HG03342 (cell line): ENCODE results near the gene TSTD2.
"Not testable (repeated sequence)": the region's sequence is repeated elsewhere in the genome, so short reads cannot be mapped to it uniquely, and the experiment has no call there.

ENCODE experiments used
- ATAC-seq: cut with Tn5 transposase; IDR thresholded peaks from one replicate; pipeline ENCODE4 v1.9.1; 2021; ENCODE audit warnings: mild to moderate bottlenecking, moderate library complexity; ENCODE audit not compliant: unreplicated experiment

TSTD2 gene

DNA sequence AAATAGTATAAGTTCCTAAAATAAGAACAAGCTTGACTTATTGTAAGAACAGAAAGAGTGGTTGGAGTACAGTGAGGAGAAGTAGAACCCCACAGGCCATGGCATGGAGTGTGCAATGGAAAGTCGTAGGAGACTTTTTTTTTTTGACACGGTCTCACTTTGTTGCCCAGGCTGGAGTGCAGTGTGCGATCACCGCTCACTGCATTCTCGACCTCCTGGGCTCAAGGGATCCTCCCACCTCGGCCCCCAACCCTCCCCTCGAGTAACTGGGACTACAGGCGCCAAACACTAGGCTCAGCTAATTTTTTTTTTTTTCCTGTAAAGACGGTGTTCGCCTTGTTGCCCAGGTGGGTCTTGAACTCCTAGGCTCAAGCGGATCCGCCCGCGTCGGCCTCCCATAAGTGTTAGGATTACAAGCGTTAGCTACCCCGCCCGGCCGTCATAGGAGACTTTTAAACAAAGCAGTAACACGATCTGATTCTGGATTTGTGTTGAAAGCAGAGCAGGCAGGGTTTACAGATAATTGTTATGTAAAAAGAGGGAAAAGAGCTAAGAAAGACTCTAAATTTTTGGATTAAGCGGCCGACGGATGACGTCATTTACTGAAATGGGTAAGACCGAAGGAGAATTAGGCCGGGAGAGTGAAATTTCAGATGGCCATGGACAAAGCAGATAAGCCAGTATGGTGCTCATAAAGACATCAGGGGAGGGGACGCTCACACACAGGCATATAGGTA is 752 bp downstream of the TSTD2 start:
- ATAC-seq, result no peak

DNA sequence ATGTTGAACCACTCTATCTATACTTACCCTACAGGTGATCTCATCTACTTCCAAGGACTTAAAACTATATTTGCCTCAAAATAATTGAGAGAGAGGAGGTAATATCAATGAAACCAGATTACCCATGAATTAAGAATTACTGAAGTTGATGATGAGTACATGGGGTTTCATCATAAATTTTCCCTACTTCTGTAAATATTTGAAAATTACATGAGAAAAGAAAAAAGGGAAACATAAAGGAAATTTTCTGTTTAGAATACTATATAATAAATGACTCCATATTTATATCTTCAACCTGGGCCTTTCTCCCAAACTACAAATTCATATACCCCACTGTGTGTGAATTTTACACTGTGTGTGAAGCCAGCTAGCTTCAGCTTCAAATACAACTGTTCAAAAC is 2.6 kb downstream of the TSTD2 start:
- ATAC-seq, result no peak

DNA sequence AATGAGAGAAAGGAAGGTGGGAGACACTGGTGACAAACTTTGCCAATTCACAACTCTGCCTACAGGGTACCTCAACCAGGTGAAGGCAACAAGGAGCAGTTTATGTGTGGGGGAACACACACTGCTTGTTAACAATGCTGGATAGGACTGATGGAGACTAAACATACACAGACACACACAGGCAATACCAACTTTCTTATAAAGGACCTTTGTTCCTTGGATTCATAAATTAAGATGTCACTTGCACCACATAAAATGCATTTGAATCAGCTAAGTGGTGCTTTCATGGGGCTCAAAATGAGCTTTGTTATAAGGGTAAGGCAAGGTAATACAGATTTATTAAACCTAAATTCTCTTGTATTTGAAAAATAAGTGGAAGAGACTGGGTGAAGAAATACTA is 4.0 kb downstream of the TSTD2 start:
- ATAC-seq, result no peak

DNA sequence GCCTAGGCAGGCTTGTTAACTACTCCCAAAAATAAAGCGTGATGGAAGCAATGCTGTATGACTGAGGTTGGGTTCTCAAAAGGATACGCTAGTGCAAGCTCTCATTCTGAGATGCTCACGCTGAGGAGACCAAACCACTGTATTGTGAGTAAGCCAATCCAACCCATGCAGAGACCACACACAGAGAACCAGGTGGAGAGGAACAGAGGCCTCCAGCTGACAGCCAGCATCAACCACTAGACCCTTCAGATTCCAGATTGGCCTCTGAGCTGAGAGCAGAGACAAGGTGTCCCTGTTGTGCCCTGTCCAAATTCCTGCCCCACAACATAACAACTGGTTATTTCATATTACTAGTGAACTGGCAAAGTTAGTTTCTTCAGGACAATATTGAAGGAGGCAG is 4.5 kb downstream of the TSTD2 start:
- no peak for ATAC-seq

DNA sequence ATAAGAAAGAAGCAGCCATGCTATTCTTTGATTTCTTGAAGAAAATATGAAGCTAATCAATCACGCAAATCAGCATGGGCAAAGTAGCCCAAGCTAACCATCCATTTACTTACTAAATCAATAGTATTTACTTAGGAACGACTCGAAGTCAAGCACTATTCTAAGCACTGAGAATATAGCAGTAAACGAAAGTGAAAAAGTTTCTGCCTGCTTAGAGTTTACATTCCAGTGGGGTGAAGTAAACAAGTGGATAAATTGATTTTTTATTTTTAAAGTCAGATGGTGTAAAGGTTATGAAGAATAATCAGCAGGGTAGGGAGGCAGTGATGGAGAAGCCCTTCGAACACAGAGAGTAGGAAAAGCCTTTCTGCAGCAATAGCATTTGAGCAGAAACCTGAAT is 5.5 kb downstream of the TSTD2 start:
- ATAC-seq, result no peak

DNA sequence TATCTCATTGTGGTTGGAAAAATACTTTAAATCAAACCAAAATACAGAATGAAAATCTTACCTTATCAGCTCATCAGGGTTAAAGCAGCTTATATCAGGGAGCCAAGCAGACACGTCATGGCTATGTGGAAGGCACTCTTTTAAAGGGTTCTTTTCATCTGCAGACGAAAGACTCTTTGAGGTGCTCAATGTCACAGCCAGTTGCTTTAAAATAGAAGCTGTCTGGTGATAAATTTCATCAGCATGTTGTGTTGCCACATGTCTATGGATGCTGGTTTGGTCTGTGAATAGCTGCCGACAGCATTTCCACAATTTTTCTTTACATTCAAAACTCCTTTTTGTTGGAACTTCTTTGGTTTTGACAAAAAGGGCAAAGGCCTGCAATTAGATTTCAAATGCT is 7.5 kb downstream of the TSTD2 start:
- ATAC-seq, result no peak

DNA sequence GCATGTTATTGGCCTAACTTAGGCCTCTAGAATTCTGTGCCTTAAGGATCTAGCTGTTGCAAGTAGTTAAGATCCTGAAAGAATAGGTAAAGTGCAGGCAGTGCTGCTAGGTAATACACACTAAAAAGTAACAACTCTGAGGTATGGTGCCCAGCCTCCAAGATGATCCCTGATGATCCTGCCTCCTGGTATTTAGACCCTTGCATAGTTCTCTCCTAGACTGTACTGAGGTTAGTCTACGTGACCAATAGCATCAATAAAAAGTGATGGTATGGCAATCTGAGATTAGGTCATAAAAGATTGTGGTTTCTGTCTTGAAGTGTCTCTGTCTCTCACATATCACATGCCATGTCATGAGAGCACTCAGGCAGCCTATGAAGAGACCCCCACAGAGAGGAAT is 9.2 kb downstream of the TSTD2 start:
- no peak for ATAC-seq

DNA sequence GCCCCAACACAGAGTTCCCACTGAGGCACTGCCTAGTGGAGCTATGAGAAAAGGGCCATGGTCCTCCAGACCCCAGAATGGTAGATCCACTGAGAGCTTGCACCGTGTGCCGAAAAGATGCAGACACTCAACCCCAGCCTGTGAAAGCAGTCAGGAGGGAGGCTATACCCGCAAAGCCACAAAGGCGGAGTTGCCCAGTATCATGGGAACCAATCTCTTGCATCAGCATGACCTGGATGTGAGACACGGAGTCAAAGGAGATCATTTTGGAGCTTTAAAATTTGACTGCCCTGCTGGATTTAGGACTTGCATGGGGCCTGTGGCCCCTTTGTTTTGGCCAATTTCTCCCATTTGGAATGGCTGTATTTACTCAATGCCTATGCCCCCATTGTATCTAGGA is 10.7 kb downstream of the TSTD2 start:
- ATAC-seq, result not testable (repeated sequence)

DNA sequence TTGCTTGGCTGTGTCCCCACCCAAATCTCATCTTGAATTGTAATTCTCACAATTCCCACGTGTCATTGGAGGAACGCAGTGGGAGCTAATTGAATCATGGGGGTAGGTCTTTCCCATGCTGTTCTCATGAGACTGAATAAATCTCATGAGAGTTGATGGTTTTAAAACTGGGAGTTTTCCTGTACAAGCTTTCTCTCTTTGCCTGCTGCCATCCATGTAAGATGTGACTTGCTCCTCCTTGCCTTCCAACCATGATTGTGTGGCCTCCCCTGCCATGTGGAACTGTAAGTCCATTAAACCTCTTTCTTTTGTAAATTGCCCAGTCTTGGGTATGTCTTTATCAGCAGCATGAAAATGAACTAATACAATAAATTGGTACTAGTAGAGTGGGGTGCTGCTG is 13.1 kb downstream of the TSTD2 start:
- ATAC-seq, result not testable (repeated sequence)

DNA sequence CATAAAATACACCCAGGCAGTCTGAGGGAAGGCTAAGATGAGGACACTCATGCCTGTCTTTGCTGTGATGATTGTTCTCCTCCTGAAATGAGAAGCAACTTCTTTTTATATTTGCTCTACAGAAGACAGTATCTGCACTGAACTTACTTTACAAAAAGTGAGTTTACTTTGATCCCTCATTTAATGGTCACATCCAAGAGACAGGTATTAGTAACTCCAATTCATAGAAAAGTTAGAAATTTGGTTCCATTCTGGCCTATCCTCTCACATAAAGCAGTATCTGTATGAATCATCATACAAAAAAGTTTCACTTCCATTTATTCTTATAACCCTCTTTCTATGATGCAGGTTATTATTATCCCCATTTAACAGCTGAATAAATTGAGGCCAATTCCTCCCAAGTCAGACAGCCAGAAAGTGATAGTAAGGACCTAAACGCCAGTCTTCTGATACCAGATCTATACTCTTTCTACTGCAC is 15.2 kb downstream of the TSTD2 start:
- ATAC-seq, result no peak

DNA sequence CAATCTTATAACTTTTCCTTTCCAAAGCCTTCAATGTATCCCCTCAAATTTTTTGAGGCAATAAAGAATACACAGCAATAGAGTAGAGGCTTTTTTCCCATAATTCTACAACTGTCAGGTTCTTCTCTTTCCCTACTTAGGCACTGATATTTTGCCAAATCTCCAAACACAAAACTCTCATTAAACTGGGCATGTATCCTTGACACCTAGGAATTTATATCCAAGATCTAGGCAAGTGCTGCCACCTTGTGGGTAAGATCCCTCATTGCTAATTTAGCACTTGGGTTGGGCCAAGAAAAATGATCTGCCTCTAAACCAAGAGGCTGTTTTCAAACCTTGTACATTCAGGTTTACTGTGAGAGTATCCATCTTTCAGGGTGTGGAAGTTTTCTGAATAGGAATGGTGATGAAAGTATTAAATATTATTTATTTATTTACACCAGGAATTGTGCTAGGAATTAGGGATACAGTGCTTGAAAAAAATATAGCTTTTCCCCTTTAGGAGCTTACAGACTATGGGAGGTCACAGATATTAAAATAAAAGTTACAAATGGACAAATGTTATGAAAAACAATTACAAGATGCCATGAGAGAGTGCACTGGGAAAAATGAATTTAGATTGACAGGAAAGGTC is 17.6 kb downstream of the TSTD2 start:
- ATAC-seq, result no peak

DNA sequence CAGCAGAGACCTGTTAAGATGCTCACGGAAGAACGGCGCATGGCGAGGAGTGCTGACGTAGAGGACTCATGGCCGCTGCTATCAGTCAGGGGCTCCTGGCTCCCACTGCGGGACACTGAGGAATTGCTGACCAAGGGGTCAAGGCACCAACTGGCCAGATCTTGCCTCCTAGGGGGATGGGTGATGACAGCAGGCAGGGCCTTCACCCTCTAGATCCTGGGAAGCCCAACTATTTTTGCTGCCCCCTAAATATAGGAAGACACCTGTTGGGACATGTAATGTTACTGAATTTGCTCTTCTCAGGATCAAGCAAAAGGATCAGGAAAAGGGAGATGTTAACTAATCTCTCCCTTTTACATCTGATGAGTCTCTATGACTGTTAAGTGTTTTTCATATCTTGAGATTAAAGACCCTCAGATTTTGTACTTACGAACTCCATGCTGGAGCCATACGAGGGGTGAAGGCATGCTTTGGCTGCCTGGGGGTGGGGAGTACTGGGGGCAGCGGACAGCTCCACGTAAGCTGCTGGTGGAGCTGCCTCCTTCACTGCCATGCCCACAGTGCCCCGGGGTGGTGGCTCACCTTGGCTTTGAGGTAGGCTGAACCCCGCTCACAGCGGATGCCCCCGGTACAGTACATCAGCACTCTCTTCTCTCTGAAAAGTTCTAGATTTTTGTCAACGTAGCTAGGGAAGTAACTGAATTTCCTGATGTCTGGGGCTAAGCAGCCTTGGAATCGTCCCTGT is 28.1 kb downstream of the TSTD2 start:
- ATAC-seq, result no peak

DNA sequence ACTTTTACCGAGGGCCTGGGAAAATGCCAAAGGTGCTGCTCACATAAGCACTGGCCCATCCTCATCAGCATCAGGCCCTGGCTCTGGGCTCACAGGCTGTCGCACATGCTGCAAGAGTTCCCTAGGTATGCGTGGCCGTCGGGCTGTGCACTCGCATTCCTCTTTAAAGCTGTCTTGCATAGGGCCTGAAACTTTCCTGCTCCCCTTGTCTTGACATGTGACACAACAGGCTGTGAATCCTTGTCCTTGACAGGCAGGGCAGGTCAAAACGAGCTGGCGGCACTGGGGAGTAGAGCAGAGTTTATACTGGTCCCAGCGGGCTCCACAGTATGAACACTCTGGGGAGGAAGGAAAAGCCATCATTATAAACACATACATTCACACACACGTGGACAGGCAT is 30.7 kb downstream of the TSTD2 start:
- no peak for ATAC-seq

DNA sequence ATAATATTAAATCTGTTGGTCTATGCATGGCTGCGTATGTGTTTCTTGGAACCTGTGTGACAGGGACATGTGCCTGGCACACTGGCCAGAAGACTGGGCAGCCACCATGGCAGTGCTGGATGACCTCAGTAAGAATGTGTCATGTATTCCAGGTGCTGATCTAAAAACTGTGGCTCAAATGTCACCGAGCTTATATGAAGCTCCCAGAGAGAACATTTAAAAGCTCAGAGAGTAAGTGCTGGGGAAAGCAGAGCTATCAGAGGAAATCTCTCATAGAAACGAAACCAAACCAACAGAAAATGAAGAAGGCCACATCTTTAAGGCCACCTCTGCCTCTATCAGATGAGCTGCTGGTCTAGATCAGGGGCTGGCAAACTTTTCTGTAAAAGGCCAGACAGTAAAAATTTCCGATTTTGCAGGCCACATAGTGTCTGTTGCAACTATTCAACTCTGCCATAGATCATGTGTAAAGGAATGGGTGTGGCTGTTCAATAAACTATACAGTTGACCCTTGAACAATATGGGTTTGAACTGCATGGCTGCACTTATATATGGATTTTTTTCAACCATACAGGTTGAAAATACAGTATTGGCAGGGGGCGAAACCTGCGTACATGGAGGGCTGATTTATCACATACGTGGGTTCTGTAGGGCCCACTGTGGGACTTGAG is 31.8 kb downstream of the TSTD2 start:
- ATAC-seq, result no peak

DNA sequence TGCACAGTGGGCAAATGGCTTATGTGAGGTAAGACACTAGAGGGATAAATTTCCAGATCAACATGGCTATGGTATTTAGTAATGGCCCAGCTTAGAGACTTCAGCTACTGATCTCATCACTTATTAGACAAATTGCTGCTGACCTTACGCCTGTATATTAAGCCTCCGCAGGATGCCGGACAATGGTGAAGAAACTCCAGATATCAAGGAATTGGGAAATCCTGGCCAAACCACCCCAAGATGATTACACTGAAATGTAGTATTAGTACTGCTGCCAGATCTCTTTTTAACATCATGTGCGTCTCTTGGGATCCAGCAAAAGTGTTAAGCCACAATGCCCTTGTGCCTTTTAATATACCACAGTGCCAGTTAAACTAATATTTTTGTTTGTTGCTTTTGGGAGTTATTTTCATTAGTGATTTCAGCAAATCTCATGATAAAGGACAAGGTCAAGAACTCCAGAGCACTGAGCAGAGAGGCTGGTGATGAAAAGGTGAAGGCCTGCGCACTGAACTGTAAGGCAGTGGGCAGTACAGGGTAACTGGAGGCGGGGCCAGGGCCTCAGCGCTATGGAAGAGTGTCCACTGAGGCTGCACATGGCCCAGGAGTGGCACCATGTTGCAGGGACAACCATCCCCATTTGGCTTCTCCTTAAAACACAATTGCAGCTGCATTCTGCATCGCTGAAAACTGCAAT is 32.5 kb downstream of the TSTD2 start:
- no peak for ATAC-seq

DNA sequence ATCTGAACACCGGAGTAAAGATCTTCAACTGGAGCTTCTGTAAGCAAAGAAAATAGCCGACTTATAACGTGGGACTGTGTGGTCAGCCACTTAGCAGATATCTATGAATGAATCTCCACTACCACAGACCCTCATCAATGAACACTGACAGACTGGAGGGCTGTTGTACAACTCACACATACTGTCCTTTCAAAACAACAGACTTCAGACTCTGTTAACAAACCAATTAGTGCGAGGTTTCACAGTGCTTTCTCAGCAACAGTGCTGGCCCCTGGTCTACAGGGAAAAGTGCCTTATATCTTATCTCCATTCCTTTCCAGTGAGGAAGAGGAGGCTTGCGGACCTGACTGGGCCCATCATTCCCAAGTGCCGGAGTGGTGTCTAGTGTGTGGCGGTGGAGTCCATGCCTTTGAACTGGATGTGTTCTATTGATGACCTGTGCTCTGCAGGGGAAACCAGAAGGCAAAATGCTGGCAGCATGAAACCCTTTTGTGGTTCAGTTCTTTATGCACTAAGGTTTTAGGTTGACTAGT is 33.8 kb downstream of the TSTD2 start:
- ATAC-seq, result no peak

DNA sequence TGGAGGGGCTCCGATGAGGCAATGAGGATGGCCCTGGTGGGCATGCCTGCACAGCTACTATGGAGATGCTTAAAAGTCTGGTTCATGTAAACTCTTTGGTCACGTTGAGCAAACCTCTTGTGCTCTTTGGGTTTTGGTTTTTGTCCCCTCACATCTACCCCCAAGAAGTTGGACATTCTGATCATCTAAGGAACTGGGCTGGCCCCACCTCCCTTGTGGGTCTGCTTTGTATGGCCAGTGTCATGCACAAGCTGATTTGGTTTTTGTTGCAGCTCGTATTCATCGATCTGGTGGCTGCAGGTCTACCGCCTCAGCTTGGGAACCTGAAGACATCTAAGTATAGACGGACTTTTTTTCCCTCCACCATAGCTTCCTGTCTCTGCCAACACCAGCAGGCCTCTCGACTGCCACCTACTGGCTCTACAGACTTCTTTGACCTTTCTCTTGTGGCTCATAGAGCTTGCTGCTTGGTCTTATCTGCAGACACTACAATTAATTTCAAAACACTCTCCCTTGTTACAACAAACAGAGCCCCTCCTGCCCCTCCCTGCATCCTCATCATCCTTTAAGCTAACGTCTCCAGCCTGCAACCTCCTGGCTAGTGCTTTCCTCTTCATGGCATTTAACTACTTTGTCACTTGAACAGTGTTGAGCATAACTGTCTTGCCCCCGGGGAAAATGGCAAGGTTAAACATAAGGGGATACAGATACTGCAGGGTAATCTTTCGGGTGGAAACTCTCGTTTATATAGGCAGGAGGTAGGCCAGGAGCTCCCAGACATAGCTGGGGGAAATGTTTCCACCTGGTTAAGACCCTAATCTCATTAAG is 34.5 kb downstream of the TSTD2 start:
- ATAC-seq, result peak; percentile 85

DNA sequence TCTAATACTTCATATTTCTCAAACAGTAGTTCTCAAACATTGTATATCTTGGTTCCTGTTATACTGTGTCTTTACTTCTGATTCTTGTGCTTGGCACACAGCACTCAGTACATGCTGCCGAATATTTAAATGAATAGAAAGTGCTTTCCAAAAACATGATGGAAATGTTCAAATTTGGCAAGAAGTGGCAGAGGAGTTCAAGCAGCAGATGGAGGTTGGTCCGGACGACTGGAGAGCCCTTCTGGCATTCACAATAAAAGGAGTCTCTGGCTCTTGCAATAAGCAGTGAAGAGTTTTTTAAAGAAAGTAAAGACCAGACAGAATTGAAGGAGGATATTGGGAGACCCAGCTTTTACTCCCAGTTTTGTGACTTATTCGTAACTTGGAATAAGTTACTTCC is 36.3 kb downstream of the TSTD2 start:
- ATAC-seq, result no peak

DNA sequence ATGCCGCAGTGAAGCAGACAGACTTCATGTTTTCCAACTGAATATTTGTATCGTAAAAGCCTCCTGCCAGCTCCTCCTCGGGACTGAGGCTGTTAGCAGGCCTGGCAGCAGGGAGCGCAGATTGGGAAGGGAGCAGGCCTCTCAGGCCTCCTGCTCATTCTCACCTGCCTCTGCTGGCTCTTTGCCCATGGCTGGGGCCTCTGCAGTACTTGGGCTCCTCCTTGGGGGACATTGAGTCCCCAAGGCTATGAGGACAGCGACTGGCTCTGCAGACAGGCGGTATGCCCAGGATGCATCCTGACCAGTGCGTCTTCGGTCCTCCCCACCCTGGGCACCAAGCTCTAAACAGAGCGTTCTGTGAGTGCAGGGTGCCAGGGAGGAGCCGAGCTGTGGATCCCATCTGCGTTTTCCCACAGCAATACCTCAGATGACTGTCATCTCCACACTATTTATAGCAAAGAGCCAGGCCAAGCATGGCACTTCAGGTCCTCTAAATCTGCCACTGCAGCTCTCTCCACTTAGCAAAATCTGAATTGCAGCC is 38.7 kb downstream of the TSTD2 start:
- ATAC-seq, result no peak
